Measurements from ENCODE around the gene RAD51B.
A peak's percentile ranks its signal among the peaks of the same experiment; 100 is the strongest.

The RAD51B gene

DNA sequence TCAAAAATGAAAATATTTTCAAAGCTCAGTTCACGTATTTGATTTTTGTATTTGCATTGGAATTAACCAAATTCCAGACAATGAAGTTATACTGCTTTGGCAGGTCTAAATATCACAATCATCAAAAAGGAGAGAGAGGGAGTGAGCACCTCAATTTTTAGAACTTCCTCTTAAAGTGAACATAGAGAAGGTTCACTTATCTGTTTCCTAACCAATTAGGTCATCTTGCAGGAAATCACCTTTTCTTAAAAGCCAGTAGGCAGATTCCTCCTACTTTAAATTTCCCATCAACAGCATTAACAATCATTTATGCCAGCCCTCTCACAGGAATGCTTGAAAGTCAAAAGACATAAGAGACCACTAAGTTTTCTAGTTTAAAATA, 584.6 kb downstream of the RAD51B start:
- peaks cover 18% of the 10 kb centered on the region for H3K4me1 ChIP-seq (ENCODE audit: control insufficient read depth, insufficient read depth, low read length)
- DNase-seq (ENCODE audit: low read depth), result no peak
- H3K4me3 ChIP-seq (ENCODE audit: low read length), result no peak overlapping the region
- H3K36me3 ChIP-seq (ENCODE audit: control insufficient read depth, insufficient read depth, low read length, severe bottlenecking), result no peaks in the 10 kb centered on the region
- H3K9ac ChIP-seq (ENCODE audit: low read length), result no peak overlapping the region
- H3K9me3 ChIP-seq (ENCODE audit: control insufficient read depth, low read length), result no peaks in the 10 kb centered on the region
- H3K27me3 ChIP-seq (replicated peaks; ENCODE audit: control insufficient read depth, insufficient read depth, low read length), result no peaks in the 10 kb centered on the region

DNA sequence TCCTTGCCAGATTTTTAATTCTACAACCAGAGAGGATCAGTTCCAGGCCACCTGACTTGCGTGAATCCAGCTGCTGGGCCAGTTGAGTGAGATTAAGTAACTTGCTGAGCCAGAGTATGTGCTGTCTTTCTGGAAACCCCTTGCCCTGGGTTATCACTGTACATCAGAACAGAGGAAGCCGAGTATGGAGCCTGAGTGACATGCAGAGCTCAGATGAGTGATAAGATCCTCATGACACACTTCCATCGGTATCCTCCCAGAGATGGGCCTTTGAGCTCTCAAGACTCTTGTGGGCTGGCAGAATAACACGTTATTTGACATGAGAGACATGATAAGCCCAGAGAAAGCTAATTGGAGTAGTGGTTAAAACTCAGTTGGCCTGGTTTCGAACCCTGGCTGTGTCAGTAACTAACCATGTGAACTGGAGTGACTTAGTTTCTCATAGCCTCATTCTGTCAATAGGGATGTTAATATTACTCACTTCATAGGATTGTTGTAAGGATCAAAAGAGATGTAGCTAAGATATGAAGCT, 585.1 kb downstream of the RAD51B start:
- no peak overlapping the region for H3K9ac ChIP-seq (ENCODE audit: low read length)
- H3K4me1 ChIP-seq (ENCODE audit: control insufficient read depth, insufficient read depth, low read length), result peaks cover 24% of the 10 kb centered on the region
- no peak overlapping the region for H3K4me3 ChIP-seq (ENCODE audit: low read length)
- H3K27me3 ChIP-seq (replicated peaks; ENCODE audit: control insufficient read depth, insufficient read depth, low read length), result no peaks in the 10 kb centered on the region
- no peaks in the 10 kb centered on the region for H3K36me3 ChIP-seq (ENCODE audit: control insufficient read depth, insufficient read depth, low read length, severe bottlenecking)
- no peaks in the 10 kb centered on the region for H3K9me3 ChIP-seq (ENCODE audit: control insufficient read depth, low read length)
- DNase-seq (ENCODE audit: low read depth), result no peak

DNA sequence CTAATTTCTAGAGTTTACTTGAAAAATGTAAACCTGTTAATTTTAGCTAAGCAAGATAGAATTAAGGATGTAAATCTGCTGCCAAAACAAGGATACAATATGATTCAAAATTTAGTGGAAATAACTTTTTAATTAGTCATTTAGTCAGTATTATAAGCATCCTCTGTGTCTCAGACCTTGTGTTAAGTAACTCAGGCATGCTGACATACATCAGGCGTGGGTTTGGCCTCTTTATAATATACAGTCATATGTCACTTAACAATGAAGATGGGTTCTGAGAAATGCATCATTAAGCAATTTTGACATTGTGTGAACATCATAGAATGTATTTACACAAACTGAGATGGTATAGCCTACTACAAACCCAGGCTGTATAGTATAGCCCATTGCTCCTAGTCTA, 586.4 kb downstream of the RAD51B start:
- DNase-seq (ENCODE audit: low read depth), result no peak
- H3K27me3 ChIP-seq (replicated peaks; ENCODE audit: control insufficient read depth, insufficient read depth, low read length), result no peaks in the 10 kb centered on the region
- H3K9ac ChIP-seq (ENCODE audit: low read length), result no peak overlapping the region
- H3K36me3 ChIP-seq (ENCODE audit: control insufficient read depth, insufficient read depth, low read length, severe bottlenecking), result no peaks in the 10 kb centered on the region
- H3K9me3 ChIP-seq (ENCODE audit: control insufficient read depth, low read length), result no peaks in the 10 kb centered on the region
- H3K4me3 ChIP-seq (ENCODE audit: low read length), result no peak overlapping the region
- peaks cover 24% of the 10 kb centered on the region for H3K4me1 ChIP-seq (ENCODE audit: control insufficient read depth, insufficient read depth, low read length)

DNA sequence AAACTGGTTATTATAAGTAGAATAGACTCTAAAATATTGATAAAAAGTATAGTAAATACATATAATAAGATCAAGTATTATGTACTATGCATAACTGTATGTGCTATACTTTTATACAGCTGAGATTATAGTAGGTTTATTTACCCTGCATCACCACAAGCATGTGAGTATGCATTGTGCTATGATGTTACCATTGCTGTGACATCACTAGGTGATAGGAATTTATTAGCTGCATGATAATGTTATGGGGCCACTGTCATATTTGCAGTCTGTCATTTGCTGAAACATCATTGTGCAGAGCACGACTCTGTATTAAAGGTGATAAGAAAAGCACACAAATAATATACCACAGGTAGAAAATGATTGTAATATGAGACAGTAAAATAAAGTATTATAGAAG, 587.7 kb downstream of the RAD51B start:
- no peaks in the 10 kb centered on the region for H3K9me3 ChIP-seq (ENCODE audit: control insufficient read depth, low read length)
- no peaks in the 10 kb centered on the region for H3K27me3 ChIP-seq (replicated peaks; ENCODE audit: control insufficient read depth, insufficient read depth, low read length)
- no peak for DNase-seq (ENCODE audit: low read depth)
- H3K9ac ChIP-seq (ENCODE audit: low read length), result no peak overlapping the region
- no peak overlapping the region for H3K4me3 ChIP-seq (ENCODE audit: low read length)
- H3K36me3 ChIP-seq (ENCODE audit: control insufficient read depth, insufficient read depth, low read length, severe bottlenecking), result no peaks in the 10 kb centered on the region
- H3K4me1 ChIP-seq (ENCODE audit: control insufficient read depth, insufficient read depth, low read length), result peaks cover 30% of the 10 kb centered on the region

DNA sequence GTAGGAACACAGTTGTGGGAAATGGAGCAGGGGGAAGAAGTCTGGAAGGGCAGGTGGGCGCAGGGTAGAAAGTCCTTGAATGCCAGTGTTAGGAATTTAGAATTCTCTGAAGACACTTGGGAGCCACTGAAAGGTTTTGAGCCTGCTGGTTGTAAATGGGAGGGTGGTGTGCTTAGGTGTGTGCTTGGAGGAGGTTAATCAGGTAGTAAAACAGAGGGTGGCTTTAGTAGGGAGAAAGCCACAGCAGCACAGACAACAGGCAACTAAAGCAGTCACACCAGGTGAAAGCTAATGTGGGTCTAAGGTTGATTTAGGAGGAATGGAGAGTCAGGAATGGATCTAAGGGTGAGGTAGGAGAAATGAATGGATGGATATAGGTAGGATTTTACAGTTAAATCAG, 588.2 kb downstream of the RAD51B start:
- Histone ChIP-seq H3K9ac (ENCODE audit: low read length) (no peak overlapping the region), H3K9me3 (ENCODE audit: control insufficient read depth, low read length) (no peaks in the 10 kb centered on the region), H3K4me3 (ENCODE audit: low read length) (no peak overlapping the region), H3K27me3 (replicated peaks; ENCODE audit: control insufficient read depth, insufficient read depth, low read length) (no peaks in the 10 kb centered on the region), H3K36me3 (ENCODE audit: control insufficient read depth, insufficient read depth, low read length, severe bottlenecking) (no peaks in the 10 kb centered on the region), H3K4me1 (ENCODE audit: control insufficient read depth, insufficient read depth, low read length) (peaks cover 31% of the 10 kb centered on the region)
- DNase-seq (ENCODE audit: low read depth), result no peak

DNA sequence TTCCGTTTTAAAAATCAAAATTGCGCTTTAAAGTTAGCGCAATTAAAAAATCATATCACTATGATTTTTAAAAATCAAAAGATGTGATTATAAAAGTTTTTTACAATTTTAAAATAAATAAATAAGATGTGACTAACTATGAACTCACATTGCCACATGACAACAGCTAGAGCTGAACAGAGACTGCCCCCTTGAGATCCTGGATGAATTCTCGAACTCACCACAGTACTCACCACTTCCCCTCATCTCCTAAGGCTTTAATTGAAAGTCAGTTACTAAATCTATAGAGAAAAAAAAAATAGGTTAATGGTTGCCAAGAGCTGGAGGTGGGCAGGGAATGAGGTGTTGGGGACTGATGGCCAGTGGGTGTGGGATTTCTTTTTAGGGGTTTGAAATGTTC, 589.1 kb downstream of the RAD51B start:
- no peaks in the 10 kb centered on the region for H3K9me3 ChIP-seq (ENCODE audit: control insufficient read depth, low read length)
- no peaks in the 10 kb centered on the region for H3K27me3 ChIP-seq (replicated peaks; ENCODE audit: control insufficient read depth, insufficient read depth, low read length)
- no peak overlapping the region for H3K9ac ChIP-seq (ENCODE audit: low read length)
- H3K4me3 ChIP-seq (ENCODE audit: low read length), result no peak overlapping the region
- DNase-seq (ENCODE audit: low read depth), result no peak
- H3K36me3 ChIP-seq (ENCODE audit: control insufficient read depth, insufficient read depth, low read length, severe bottlenecking), result no peaks in the 10 kb centered on the region
- peaks cover 23% of the 10 kb centered on the region for H3K4me1 ChIP-seq (ENCODE audit: control insufficient read depth, insufficient read depth, low read length)

DNA sequence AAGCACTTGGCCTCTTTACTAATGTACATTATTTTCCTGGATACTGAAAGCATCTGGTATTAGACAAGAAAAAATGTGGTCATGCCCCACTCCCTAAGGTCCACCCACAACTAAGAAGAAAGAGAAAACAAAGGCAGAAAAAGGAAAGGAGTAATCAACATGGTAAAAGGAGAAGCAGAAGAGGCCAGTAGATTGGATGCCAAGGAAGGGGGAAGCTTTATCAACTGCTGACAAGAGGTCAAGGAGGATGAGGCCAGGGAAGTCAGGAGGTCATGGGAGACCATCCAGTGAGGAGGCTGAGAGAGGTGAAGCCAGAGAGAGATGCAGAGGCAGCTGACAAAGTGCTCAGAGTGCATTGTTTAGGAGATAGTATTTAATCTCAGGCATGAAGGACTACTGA, 589.8 kb downstream of the RAD51B start:
- Histone ChIP-seq H3K4me3 (ENCODE audit: low read length) (no peak overlapping the region), H3K9ac (ENCODE audit: low read length) (no peak overlapping the region), H3K27me3 (replicated peaks; ENCODE audit: control insufficient read depth, insufficient read depth, low read length) (no peaks in the 10 kb centered on the region), H3K4me1 (ENCODE audit: control insufficient read depth, insufficient read depth, low read length) (peaks cover 26% of the 10 kb centered on the region), H3K9me3 (ENCODE audit: control insufficient read depth, low read length) (no peaks in the 10 kb centered on the region), H3K36me3 (ENCODE audit: control insufficient read depth, insufficient read depth, low read length, severe bottlenecking) (no peaks in the 10 kb centered on the region)
- DNase-seq (ENCODE audit: low read depth), result peak; percentile 36

DNA sequence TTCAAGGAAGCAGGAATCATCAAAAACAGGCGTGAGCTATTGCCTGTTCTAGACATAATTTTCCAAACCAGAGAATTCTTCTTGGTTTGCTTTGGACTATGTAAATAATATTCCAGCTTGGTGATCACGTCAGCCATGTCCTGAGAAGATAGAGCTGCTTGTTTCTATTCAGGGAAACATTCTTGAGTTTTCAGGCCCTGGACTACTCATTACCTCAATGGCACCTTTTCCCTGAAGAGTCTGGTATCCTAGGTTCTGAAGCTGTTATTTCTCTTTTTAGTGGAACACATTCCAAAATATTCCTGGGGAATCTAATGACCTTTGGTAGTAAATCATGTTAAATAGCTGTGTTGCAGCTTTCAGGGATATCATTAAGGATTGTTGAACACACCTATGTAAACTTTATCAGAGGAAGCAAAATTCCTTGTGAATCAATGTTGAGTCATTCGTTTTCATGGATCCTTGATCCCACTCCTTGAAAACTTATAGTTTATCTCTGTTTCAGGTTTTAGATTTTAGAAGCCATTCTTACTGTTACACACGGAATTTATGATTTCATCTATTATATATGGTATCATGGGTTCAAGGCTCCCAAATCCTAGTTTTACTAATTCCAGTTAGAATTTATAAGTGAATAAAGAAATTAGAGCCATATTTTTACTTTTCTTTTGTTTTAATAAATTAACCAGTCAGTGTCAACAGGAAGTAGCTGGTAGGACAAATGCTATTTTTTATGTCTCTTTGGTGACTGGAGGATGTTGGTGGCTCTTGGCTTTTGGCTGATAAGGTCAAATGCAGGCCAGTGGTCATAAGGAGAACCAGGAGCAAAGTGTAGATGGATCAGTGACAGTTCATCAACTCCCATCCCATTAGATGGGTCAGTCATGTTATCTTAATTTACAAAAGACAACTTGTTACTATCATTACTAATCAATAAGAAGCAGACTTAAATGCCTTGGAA, 593.2 kb downstream of the RAD51B start:
- Histone ChIP-seq H3K4me1 (ENCODE audit: control insufficient read depth, insufficient read depth, low read length) (peaks cover 26% of the 10 kb centered on the region), H3K27me3 (replicated peaks; ENCODE audit: control insufficient read depth, insufficient read depth, low read length) (no peaks in the 10 kb centered on the region), H3K4me3 (ENCODE audit: low read length) (no peak overlapping the region), H3K9me3 (ENCODE audit: control insufficient read depth, low read length) (no peaks in the 10 kb centered on the region), H3K9ac (ENCODE audit: low read length) (no peak overlapping the region), H3K36me3 (ENCODE audit: control insufficient read depth, insufficient read depth, low read length, severe bottlenecking) (no peaks in the 10 kb centered on the region)
- DNase-seq (ENCODE audit: low read depth), result no peak

DNA sequence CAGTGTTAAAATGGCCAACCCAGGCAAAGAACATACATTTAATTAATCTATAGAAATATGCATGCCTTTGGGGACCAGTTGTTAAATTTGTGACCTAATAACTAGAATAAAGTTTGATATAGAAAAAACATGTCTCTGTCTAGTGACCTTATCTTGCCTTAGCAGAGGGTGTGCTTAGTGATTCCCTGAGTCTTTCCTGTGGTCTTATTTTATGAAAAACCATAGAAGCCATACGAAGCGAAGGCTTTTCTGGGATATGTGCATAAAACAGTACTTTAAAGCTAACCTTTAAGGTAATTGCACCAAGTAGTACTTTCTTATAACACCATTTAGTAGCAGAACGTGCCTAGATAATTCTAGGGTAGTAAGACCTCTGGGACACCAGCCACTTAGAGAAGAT, 593.9 kb downstream of the RAD51B start:
- no peak for DNase-seq (ENCODE audit: low read depth)
- H3K27me3 ChIP-seq (replicated peaks; ENCODE audit: control insufficient read depth, insufficient read depth, low read length), result no peaks in the 10 kb centered on the region
- no peaks in the 10 kb centered on the region for H3K9me3 ChIP-seq (ENCODE audit: control insufficient read depth, low read length)
- H3K4me1 ChIP-seq (ENCODE audit: control insufficient read depth, insufficient read depth, low read length), result peaks cover 23% of the 10 kb centered on the region
- H3K36me3 ChIP-seq (ENCODE audit: control insufficient read depth, insufficient read depth, low read length, severe bottlenecking), result no peaks in the 10 kb centered on the region
- H3K4me3 ChIP-seq (ENCODE audit: low read length), result no peak overlapping the region
- no peak overlapping the region for H3K9ac ChIP-seq (ENCODE audit: low read length)

DNA sequence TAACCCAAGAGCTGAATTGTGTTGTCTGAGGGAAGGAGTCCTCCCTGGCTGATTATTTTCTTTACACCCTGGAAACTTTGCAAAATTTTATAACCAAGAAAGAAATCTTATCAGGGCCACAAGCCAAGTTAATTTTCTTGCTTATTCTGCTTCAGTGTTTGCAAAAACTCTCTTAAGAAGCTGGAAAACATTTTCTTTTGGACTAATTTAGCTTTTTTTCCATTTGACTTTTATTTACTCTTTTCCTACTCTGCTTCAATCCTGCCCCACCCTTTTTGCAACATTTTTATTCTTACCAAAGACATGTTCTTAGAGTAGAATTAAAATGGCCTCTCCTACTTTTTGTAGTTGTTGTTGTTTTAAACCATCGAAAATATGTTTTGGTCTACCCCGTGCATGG, 594.5 kb downstream of the RAD51B start:
- H3K27me3 ChIP-seq (replicated peaks; ENCODE audit: control insufficient read depth, insufficient read depth, low read length), result no peaks in the 10 kb centered on the region

DNA sequence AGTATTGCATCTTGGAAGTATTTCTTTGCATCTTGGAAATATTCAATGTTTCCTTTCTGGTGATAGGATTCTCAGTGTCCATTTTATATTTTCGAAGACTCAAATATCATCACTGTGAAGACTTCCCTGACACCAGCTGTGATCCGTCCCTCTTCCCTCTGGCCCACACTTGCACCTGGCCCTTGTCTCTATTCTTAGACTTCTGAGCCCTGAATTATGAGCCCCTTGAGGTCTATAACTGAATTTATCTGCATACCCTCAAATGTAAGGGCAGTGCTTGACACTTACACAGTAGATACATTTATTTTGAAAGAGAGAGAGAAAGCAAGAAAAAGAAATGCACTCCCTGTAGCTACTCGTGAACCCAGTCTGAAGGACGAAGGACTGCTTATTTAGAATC, 596.6 kb downstream of the RAD51B start:
- no peak overlapping the region for H3K9ac ChIP-seq (ENCODE audit: low read length)
- H3K36me3 ChIP-seq (ENCODE audit: control insufficient read depth, insufficient read depth, low read length, severe bottlenecking), result no peaks in the 10 kb centered on the region
- H3K27me3 ChIP-seq (replicated peaks; ENCODE audit: control insufficient read depth, insufficient read depth, low read length), result no peaks in the 10 kb centered on the region
- H3K9me3 ChIP-seq (ENCODE audit: control insufficient read depth, low read length), result no peaks in the 10 kb centered on the region
- no peak overlapping the region for H3K4me3 ChIP-seq (ENCODE audit: low read length)
- H3K4me1 ChIP-seq (ENCODE audit: control insufficient read depth, insufficient read depth, low read length), result peaks cover 16% of the 10 kb centered on the region
- DNase-seq (ENCODE audit: low read depth), result no peak

More for the DNA sequence above, 594.5 kb downstream of the RAD51B start:
- DNase-seq (ENCODE audit: low read depth), result no peak
- Histone ChIP-seq H3K4me3 (ENCODE audit: low read length) (no peak overlapping the region), H3K9ac (ENCODE audit: low read length) (no peak overlapping the region), H3K4me1 (ENCODE audit: control insufficient read depth, insufficient read depth, low read length) (peaks cover 22% of the 10 kb centered on the region), H3K36me3 (ENCODE audit: control insufficient read depth, insufficient read depth, low read length, severe bottlenecking) (no peaks in the 10 kb centered on the region), H3K9me3 (ENCODE audit: control insufficient read depth, low read length) (no peaks in the 10 kb centered on the region)
